H1 (cell line): Measurements from ENCODE around the gene PCDH9. TPM values are rescaled to one million over a fixed set of nuclear protein-coding genes. Genes with fewer than 3 reads are reported as not detected.

Experiments used
- CTCF ChIA-PET: fragments of 300-600 bp; sonication (Branson Sonifier 250); formaldehyde crosslinking; loops from one replicate; lab custom pipeline; 2021; ENCODE audit not compliant: partially characterized antibody; lab: Charles Lee
- POLR2A ChIA-PET: fragments of 300-600 bp; sonication (Branson Sonifier 250); formaldehyde crosslinking; loops from one replicate; lab custom pipeline; 2021; ENCODE audit warnings: inconsistent platforms; ENCODE audit not compliant: partially characterized antibody; lab: Charles Lee
- DNase-seq, 2 experiments: peaks; one replicate each; pipeline versions ENCODE4 v3.0.0 to v3.0.0-alpha.2; 2010 to 2022; ENCODE audit warnings: low spot score in 2 of 2, low read depth in 1 of 2, mixed read lengths in 1 of 2
- FAIRE-seq: peaks from 2 replicates; lab custom pipeline; 2011; peaks lifted over from hg19 to GRCh38; lab: Jason Lieb, UNC
- H2AFZ ChIP-seq: 2 replicates; pipeline ENCODE4 v1.8.1; 2012; ENCODE audit warnings: low read length, inconsistent platforms
- H2AK5ac ChIP-seq: 2 replicates; pipeline ENCODE4 v1.6.1; 2013; ENCODE audit warnings: low read depth, low read length
- H2BK120ac ChIP-seq: replicated peaks from 2 replicates; pipeline ENCODE3; 2013; ENCODE audit warnings: low read depth, low read length, inconsistent platforms
- H2BK12ac ChIP-seq: 2 replicates; pipeline ENCODE4 v1.6.1; 2013; ENCODE audit warnings: low read depth, low read length
- H2BK15ac ChIP-seq: 2 replicates; pipeline ENCODE4 v1.6.1; 2013; ENCODE audit warnings: low read length
- H2BK20ac ChIP-seq: 2 replicates; pipeline ENCODE4 v1.6.1; 2013; ENCODE audit warnings: low read length
- H2BK5ac ChIP-seq: 2 replicates; pipeline ENCODE4 v1.6.1; 2013; ENCODE audit warnings: low read depth, low read length
- H3K14ac ChIP-seq: 2 replicates; pipeline ENCODE4 v1.6.1; 2013; ENCODE audit warnings: inconsistent platforms; ENCODE audit not compliant: insufficient read length
- H3K18ac ChIP-seq: 2 replicates; pipeline ENCODE4 v1.6.1; 2013; ENCODE audit warnings: low read length; ENCODE audit errors: extremely low read depth
- H3K23ac ChIP-seq: 2 replicates; pipeline ENCODE4 v1.6.1; 2013; ENCODE audit warnings: inconsistent platforms; ENCODE audit not compliant: insufficient read length
- H3K23me2 ChIP-seq: 2 replicates; pipeline ENCODE4 v1.6.1; 2013; ENCODE audit warnings: low read depth, low read length
- H3K27ac ChIP-seq: 2 replicates; pipeline ENCODE4 v1.6.1; 2011; ENCODE audit warnings: low read depth, low read length, inconsistent platforms
- H3K27me3 ChIP-seq, 4 experiments: replicated peaks in 1 of 4; 1 replicate in 1 of 4; 2 replicates in 3 of 4; pipeline versions ENCODE4 v1.6.1 to v1.8.1; 2011 to 2013; ENCODE audit warnings: low read length in 3 of 4, mild to moderate bottlenecking in 3 of 4, inconsistent platforms in 2 of 4, mixed read lengths in 2 of 4, moderate library complexity in 1 of 4; ENCODE audit not compliant: control insufficient read depth in 3 of 4, insufficient read depth in 3 of 4; ENCODE audit errors: extremely low read depth in 1 of 4
- H3K36me3 ChIP-seq, 4 experiments: 2 replicates each; pipeline versions ENCODE4 v1.6.1 to v1.8.1; 2011 to 2013; ENCODE audit warnings: mild to moderate bottlenecking in 4 of 4, low read length in 3 of 4, moderate library complexity in 2 of 4, control low read depth in 1 of 4, inconsistent platforms in 1 of 4; ENCODE audit not compliant: insufficient read depth in 4 of 4, control insufficient read depth in 2 of 4
- H3K4ac ChIP-seq: replicated peaks from 2 replicates; pipeline ENCODE3; 2013; ENCODE audit warnings: low read length, low read depth, mixed read lengths, inconsistent platforms; ENCODE audit not compliant: insufficient read length
- H3K4me1 ChIP-seq, 4 experiments: replicated peaks in 1 of 4; 1 replicate in 1 of 4; 2 replicates in 3 of 4; pipeline versions ENCODE4 v1.6.1 to v1.8.1; 2011 to 2013; ENCODE audit warnings: low read length in 3 of 4, inconsistent platforms in 2 of 4, mixed read lengths in 1 of 4; ENCODE audit not compliant: insufficient read depth in 4 of 4, control insufficient read depth in 3 of 4
- H3K4me2 ChIP-seq, 2 experiments: 2 replicates each; pipeline versions ENCODE4 v1.6.1 to v1.8.1; 2011 to 2013; ENCODE audit warnings: low read depth in 2 of 2, low read length in 2 of 2, control low read depth in 1 of 2, inconsistent platforms in 1 of 2, mild to moderate bottlenecking in 1 of 2; ENCODE audit not compliant: insufficient read depth in 1 of 2
- H3K4me3 ChIP-seq, 4 experiments: fragments of 200-600, 300-600 bp in 1 of 4; sonication (generic), shearing (Covaris generic), sonication (Bioruptor Twin) in 1 of 4; 2 replicates each; pipeline versions ENCODE4 v1.5.1 to v1.8.1; 2011 to 2016; ENCODE audit warnings: low read length in 4 of 4, low read depth in 3 of 4, control low read depth in 2 of 4, inconsistent platforms in 2 of 4, mild to moderate bottlenecking in 2 of 4, mixed read lengths in 1 of 4, moderate library complexity in 1 of 4; ENCODE audit not compliant: insufficient read depth in 2 of 4; ENCODE audit errors: extremely low read depth in 1 of 4
- H3K56ac ChIP-seq: replicated peaks from 2 replicates; pipeline ENCODE3; 2013; ENCODE audit warnings: low read depth, mild to moderate bottlenecking, mixed read lengths, low read length, inconsistent platforms; ENCODE audit not compliant: insufficient read length
- H3K79me1 ChIP-seq: 2 replicates; pipeline ENCODE4 v1.6.1; 2013; ENCODE audit warnings: low read depth, low read length, control low read depth
- H3K79me2 ChIP-seq, 2 experiments: 2 replicates each; pipeline versions ENCODE4 v1.6.1 to v1.8.1; 2012 to 2013; ENCODE audit warnings: low read length in 2 of 2, mild to moderate bottlenecking in 2 of 2, inconsistent platforms in 1 of 2; ENCODE audit not compliant: insufficient read depth in 2 of 2, control insufficient read depth in 1 of 2
- H3K9ac ChIP-seq, 4 experiments: replicated peaks in 1 of 4; 1 replicate in 1 of 4; 2 replicates in 3 of 4; pipeline versions ENCODE4 v1.6.1 to v1.8.1; 2011 to 2013; ENCODE audit warnings: low read depth in 3 of 4, low read length in 3 of 4, control low read depth in 2 of 4, mild to moderate bottlenecking in 2 of 4, moderate library complexity in 2 of 4, inconsistent platforms in 1 of 4; ENCODE audit errors: extremely low read depth in 1 of 4
- H3K9me3 ChIP-seq, 2 experiments: 2 replicates each; pipeline versions ENCODE4 v1.6.1 to v1.8.1; 2012 to 2013; ENCODE audit warnings: mild to moderate bottlenecking in 2 of 2, moderate library complexity in 2 of 2, control low read depth in 1 of 2, inconsistent platforms in 1 of 2, low read depth in 1 of 2, low read length in 1 of 2, mixed read lengths in 1 of 2; ENCODE audit not compliant: insufficient read depth in 2 of 2
- H4K20me1 ChIP-seq, 2 experiments: replicated peaks in 1 of 2; 2 replicates each; pipeline versions ENCODE3 to v1.8.1; 2011 to 2013; ENCODE audit warnings: inconsistent platforms in 2 of 2, low read length in 2 of 2, mild to moderate bottlenecking in 1 of 2; ENCODE audit not compliant: insufficient read depth in 2 of 2, control insufficient read depth in 1 of 2
- H4K5ac ChIP-seq: 2 replicates; pipeline ENCODE4 v1.6.1; 2013; ENCODE audit warnings: low read length, low read depth, mixed read lengths, inconsistent platforms; ENCODE audit not compliant: insufficient read length
- H4K8ac ChIP-seq: 2 replicates; pipeline ENCODE4 v1.8.0; 2013; ENCODE audit warnings: mild to moderate bottlenecking, moderate library complexity, low read length, inconsistent platforms; ENCODE audit not compliant: insufficient read depth; ENCODE audit errors: extremely low read depth
- H4K91ac ChIP-seq: replicated peaks from 2 replicates; pipeline ENCODE3; 2013; ENCODE audit warnings: low read length, mixed read lengths, inconsistent platforms; ENCODE audit not compliant: insufficient read length
- BACH1 ChIP-seq: IDR thresholded peaks from 2 replicates; pipeline ENCODE4 v1.6.1; 2012; ENCODE audit warnings: low read length, improper control_type of control experiment
- CHD1 ChIP-seq: IDR thresholded peaks from 2 replicates; pipeline ENCODE4 v1.6.1; 2012; ENCODE audit warnings: low read depth, low read length, improper control_type of control experiment
- CREB1 ChIP-seq: IDR thresholded peaks from 2 replicates; pipeline ENCODE4 v1.6.1; 2012; ENCODE audit warnings: inconsistent platforms
- EP300 ChIP-seq, 2 experiments: IDR thresholded peaks; 1 replicate in 1 of 2; 2 replicates in 1 of 2; pipeline ENCODE4 v1.6.1; 2011 to 2012; ENCODE audit warnings: low read depth in 2 of 2, low read length in 2 of 2, mild to moderate bottlenecking in 2 of 2, borderline replicate concordance in 1 of 2, inconsistent platforms in 1 of 2, moderate library complexity in 1 of 2
- EZH2 ChIP-seq: fragments of 200-600 bp; sonication (generic); IDR thresholded peaks from 2 replicates; pipeline ENCODE4 v1.7.1; 2012; ENCODE audit warnings: low read depth, mild to moderate bottlenecking, moderate library complexity, low read length, inconsistent platforms; ENCODE audit not compliant: severe bottlenecking
- KDM4A ChIP-seq: IDR thresholded peaks from one replicate; pipeline ENCODE4 v1.7.1; 2012; ENCODE audit warnings: low read depth, mild to moderate bottlenecking, moderate library complexity, low read length, inconsistent platforms; ENCODE audit not compliant: severe bottlenecking
- NANOG ChIP-seq: IDR thresholded peaks from 2 replicates; pipeline ENCODE4 v1.6.1; 2011; ENCODE audit warnings: low read length, low read depth, mild to moderate bottlenecking, inconsistent platforms; ENCODE audit not compliant: insufficient read depth, poor library complexity, severe bottlenecking
- PHF8 ChIP-seq: fragments of 200-600 bp; sonication (generic); conservative IDR thresholded peaks from 2 replicates; pipeline ENCODE4 v1.7.1; 2012; ENCODE audit warnings: low read depth, mild to moderate bottlenecking, inconsistent platforms, low read length, moderate library complexity
- POLR2A ChIP-seq, 2 experiments: IDR thresholded peaks; 1 replicate in 1 of 2; 2 replicates in 1 of 2; pipeline ENCODE4 v1.6.1; 2011; ENCODE audit warnings: low read depth in 2 of 2, low read length in 2 of 2, mild to moderate bottlenecking in 2 of 2; ENCODE audit errors: control extremely low read depth in 1 of 2
- POLR2AphosphoS5 ChIP-seq: IDR thresholded peaks from 2 replicates; pipeline ENCODE4 v1.6.1; 2011; ENCODE audit warnings: low read depth, low read length
- SIN3A ChIP-seq, 2 experiments: IDR thresholded peaks in 1 of 2; conservative IDR thresholded peaks in 1 of 2; 2 replicates each; pipeline ENCODE4 v1.6.1; 2011 to 2012; ENCODE audit warnings: low read length in 2 of 2, improper control_type of control experiment in 1 of 2, low read depth in 1 of 2, mild to moderate bottlenecking in 1 of 2
- SP4 ChIP-seq: IDR thresholded peaks from 2 replicates; pipeline ENCODE4 v1.6.1; 2012; ENCODE audit warnings: low read length, inconsistent platforms
- TAF1 ChIP-seq: IDR thresholded peaks from 2 replicates; pipeline ENCODE4 v1.6.1; 2011; ENCODE audit warnings: mild to moderate bottlenecking, low read depth, low read length
- WGBS, 2 experiments: shearing (Covaris generic) in 1 of 2; methylation state at CpG; one replicate each; pipeline versions ENCODE4 v1.1.6 to v1.1.7; 2013 to 2015; ENCODE audit warnings: low lambda C conversion rate in 2 of 2, mixed read lengths in 2 of 2, inconsistent platforms in 1 of 2, low coverage in 1 of 2, missing lambda C conversion rate in 1 of 2; ENCODE audit not compliant: insufficient replicate concordance in 2 of 2, insufficient coverage in 1 of 2, insufficient read length in 1 of 2; ENCODE audit errors: extremely low coverage in 1 of 2, missing lambda C conversion rate in 1 of 2; 5-methylcytosine and 5-hydroxymethylcytosine counted together
- polyA plus RNA-seq, 7 experiments: library from polyadenylated mRNA; depleted of rRNA in 3 of 7; stranded (reverse) in 5 of 7; unstranded in 2 of 7; fragments of >200 nt in 5 of 7; fragments of 200-250 nt in 2 of 7; gene quantifications; 1 replicate in 5 of 7; 2 replicates in 1 of 7; 4 replicates in 1 of 7; pipeline versions ENCODE4 v1.2.1 to v1.2.3, GENCODE V29; 2011 to 2013; ENCODE audit warnings: missing spikeins in 2 of 7, mixed read lengths in 2 of 7
- total RNA-seq: library from RNA; stranded (reverse); fragmentation: NEBNext Ultra II Directional; extraction: Animal tissue kit (Norgen Biotek cat#: 25700); gene quantifications from 2 replicates; pipeline ENCODE4 v1.2.1, GENCODE V29; 2021
- TF ChIP-seq, protein P1 (sequence below): IDR thresholded peaks from 2 replicates; pipeline ENCODE4 v1.6.1; 2012; ENCODE audit warnings: low read length, inconsistent platforms

PCDH9 gene
- total and polyA plus RNA-seq, 2 of the 8 experiments (the other 6 are each of a cell fraction or from before 2014, with no cell fraction given) = 0.12 to 0.60 TPM

GRCh38 chr13:66896933-66897332 lies 333.2 kb downstream of the PCDH9 start:
- no peak overlapping the region for H3K9ac ChIP-seq
- no peaks in the 10 kb centered on the region for H4K20me1 ChIP-seq
- no peaks in the 10 kb centered on the region for H3K4me1 ChIP-seq
- H3K4ac ChIP-seq = no peak overlapping the region
- H2BK120ac ChIP-seq = no peak overlapping the region
- no peak overlapping the region for H2BK20ac ChIP-seq
- no peak overlapping the region for H3K23ac ChIP-seq
- H3K79me1 ChIP-seq = no peaks in the 10 kb centered on the region
- H4K91ac ChIP-seq = no peak overlapping the region
- H3K4me3 ChIP-seq = no peak overlapping the region
- H3K4me2 ChIP-seq = no peak overlapping the region
- H3K18ac ChIP-seq = no peak overlapping the region
- no peaks in the 10 kb centered on the region for H3K23me2 ChIP-seq
- H3K56ac ChIP-seq = no peak overlapping the region
- no peak overlapping the region for H2BK5ac ChIP-seq
- no peaks in the 10 kb centered on the region for H3K27me3 ChIP-seq
- H3K36me3 ChIP-seq = no peaks in the 10 kb centered on the region
- H3K27ac ChIP-seq = no peak overlapping the region
- 100% methylated on average over 1 of the region's 1 CpG; no CpG with 5 or more reads in 1 of the 2 experiments for WGBS, 2 experiments
- H4K5ac ChIP-seq = no peak overlapping the region
- no peak overlapping the region for H2BK12ac ChIP-seq
- ChIA-PET POLR2A (no interaction called here), CTCF (no interaction called here)
- FAIRE-seq (no peak), DNase-seq (no peak)
- no peak overlapping the region for H2AK5ac ChIP-seq
- H4K8ac ChIP-seq = no peak overlapping the region
- H3K9me3 ChIP-seq = no peaks in the 10 kb centered on the region
- no peak overlapping the region for H3K14ac ChIP-seq
- no peaks in the 10 kb centered on the region for H3K79me2 ChIP-seq
- no peak overlapping the region for H2BK15ac ChIP-seq
- H2AFZ ChIP-seq = no peak overlapping the region
- no peak for TF ChIP-seq CREB1
- no peak for TF ChIP-seq CHD1
- no peak for TF ChIP-seq NANOG
- TF ChIP-seq PHF8 = no peak
- TF ChIP-seq POLR2A (IDR thresholded peaks at IDR 0.05; ENCODE audit: control extremely low read depth in 1 of 2, low read depth in 2 of 2, low read length in 2 of 2) = no peak
- TF ChIP-seq KDM4A = no peak
- TF ChIP-seq EP300 (IDR thresholded peaks at IDR 0.05; ENCODE audit: borderline replicate concordance in 1 of 2, low read depth in 2 of 2, low read length in 2 of 2) = no peak
- TF ChIP-seq BACH1 = no peak
- TF ChIP-seq, protein P1, sequence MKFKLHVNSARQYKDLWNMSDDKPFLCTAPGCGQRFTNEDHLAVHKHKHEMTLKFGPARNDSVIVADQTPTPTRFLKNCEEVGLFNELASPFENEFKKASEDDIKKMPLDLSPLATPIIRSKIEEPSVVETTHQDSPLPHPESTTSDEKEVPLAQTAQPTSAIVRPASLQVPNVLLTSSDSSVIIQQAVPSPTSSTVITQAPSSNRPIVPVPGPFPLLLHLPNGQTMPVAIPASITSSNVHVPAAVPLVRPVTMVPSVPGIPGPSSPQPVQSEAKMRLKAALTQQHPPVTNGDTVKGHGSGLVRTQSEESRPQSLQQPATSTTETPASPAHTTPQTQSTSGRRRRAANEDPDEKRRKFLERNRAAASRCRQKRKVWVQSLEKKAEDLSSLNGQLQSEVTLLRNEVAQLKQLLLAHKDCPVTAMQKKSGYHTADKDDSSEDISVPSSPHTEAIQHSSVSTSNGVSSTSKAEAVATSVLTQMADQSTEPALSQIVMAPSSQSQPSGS = no peak
- no peak for TF ChIP-seq POLR2AphosphoS5
- TF ChIP-seq TAF1 = no peak
- TF ChIP-seq SIN3A (conservative IDR thresholded peaks at IDR 0.05 in 1 of 2, IDR thresholded peaks at IDR 0.05 in 1 of 2; ENCODE audit: low read depth in 1 of 2, low read length in 2 of 2) = no peak
- TF ChIP-seq SP4 = no peak
- TF ChIP-seq EZH2 = no peak
